GM10847 (cell line): ENCODE data around the gene RPRML.

Source experiments
- POLR2A ChIP-seq: IDR thresholded peaks from 2 replicates; pipeline ENCODE4 v1.6.1; 2011; ENCODE audit not compliant: insufficient read length; ENCODE audit errors: extremely low read depth

Gene RPRML

DNA sequence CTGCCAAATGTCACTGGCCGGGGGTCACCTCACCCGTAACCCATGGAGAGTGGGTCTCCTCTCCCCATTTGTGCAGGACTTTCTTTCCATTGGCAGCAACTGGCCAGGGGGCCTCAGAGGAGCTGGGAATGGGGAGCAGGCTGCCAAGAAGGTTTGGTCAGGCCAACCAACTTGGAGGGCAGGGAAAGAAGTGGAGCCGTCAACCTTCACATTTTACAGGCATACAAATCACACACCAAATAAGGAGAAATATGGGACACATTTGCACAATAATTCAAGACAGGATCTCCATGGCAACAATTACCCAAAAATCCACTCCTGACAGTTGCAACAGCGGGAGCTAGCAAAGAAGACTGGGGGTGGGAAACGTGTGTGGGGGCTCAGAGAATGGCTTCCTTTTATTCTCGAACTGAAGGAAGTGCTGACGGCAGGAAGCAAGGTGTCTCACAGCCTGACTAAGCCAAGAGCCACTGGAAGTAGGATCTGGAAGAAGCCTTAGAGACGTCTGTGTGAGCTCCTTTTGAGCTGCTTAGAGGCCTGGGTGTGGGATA, 20.9 kb downstream of the RPRML start:
- no peak for TF ChIP-seq POLR2A

DNA sequence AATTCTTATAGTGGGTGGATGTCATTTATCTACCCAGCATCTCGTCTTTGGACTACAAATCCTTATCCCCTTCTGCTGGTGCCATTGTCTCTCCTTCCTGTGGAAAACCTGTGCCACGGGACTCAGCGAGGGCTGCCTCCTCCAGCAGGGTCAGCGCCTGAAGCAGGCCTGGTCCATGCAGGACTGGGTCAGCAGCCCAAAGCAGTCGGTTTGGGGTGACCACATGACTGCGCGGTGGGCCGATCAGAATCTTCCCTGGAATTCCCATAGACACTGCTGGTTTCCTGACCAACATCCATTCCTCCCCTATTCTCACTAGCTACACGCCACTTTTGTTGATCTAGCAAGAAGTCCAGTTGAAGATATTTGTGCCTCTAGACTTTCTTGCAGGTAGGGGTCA, 26.9 kb downstream of the RPRML start:
- TF ChIP-seq POLR2A: no peak

DNA sequence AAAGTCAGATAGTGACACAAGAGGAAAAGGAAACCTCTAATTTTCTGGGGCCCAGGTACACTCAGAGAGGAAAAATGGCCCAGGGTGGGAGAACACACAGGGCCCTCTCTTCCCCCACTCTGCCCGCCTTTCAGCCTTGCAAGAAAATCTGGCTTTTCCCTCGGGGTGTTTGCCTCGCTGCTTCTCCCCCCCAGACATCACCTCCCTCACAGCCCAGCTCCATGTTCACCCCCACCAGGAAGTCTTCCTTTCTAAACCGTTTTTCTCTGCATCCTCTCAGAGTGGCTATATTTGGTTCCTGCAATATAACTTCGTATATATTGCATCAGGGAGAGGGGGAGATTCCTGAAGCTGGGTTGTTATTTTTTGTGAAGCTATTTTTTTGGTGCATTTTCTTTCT, 27.3 kb downstream of the RPRML start:
- no peak for TF ChIP-seq POLR2A

- no peak for TF ChIP-seq POLR2A
Measured at GRCh38 chr17:46950997-46951621, 27.9 kb downstream of the RPRML start.

DNA sequence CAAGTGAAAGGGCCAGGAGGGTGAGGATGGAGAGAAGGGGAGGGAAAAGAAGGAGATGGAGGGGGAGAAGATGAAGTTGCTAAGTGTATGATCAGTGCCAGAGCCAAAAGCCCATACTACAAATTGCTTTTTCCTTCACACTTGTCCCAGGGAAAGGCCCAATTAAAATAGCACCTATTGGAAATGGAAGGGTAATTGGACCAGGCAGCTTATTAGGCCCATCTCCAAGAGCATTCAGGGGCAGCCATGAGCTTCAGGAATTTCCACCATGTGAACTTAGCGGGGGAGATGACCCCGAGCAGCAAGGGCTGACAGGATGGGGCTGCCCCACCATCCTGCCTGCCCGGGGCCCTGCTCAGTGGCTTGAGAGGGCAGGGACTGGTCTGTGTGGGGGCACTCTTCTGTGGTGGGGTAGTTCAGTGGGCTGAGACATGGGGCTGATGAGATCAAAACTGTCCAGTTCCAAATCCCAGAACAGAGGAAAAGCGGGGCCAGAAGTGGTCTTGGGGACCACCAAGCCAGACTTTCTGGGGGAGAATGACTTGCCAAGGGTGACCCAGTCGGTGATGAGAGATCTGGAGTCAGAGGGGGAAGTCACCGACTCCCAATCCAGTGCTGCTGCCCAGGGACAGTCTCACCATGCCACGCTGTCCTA, 28.6 kb downstream of the RPRML start:
- no peak for TF ChIP-seq POLR2A

DNA sequence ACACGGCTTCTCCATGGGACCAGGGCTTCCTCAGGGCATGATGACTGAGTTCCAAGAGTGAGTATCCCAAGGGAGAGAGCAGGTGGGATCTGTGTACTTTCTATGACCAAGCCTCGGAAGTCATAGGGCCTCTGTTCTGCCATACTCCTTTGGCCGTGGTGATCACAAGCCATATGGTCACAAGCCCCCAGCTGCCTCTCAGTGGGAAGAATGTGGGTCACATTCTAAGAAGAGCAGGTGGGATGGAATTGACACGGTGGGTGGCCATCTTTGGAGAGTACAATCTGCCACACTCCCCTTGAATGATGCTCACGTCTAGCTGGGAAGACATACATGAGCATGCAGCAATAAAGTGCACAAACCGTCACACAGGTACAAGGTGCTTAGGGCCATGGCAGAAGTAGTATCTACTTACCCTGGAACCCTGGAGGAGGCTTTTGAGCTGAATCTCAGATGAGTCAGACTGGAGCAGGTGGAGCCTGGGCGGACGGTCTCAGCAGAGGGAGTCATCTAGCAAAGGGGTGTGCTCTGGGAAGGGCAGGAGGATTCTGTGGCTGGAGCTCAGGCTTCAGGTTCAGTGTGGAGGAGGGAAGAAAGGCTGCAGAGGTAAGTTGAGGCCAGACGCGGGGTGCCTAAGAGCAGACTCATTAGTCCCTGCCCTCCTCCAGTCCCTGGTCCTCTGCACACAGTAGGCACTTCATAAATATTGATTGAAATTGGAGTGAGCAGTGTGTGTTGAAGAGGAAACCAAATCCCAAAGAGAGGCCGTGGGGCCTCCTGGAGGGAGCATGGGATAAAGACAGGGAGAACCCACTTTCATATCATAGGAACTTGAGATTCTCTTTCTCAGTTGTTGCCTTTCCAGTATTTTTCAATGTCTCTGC, 29.5 kb downstream of the RPRML start:
- no peak for TF ChIP-seq POLR2A

GRCh38 chr17:46948544-46948943, 30.5 kb downstream of the RPRML start:
- TF ChIP-seq POLR2A: no peak

GRCh38 chr17:46947216-46947615, 31.8 kb downstream of the RPRML start:
- TF ChIP-seq POLR2A: no peak

GRCh38 chr17:46944931-46945330, 34.1 kb downstream of the RPRML start:
- TF ChIP-seq POLR2A: no peak

DNA sequence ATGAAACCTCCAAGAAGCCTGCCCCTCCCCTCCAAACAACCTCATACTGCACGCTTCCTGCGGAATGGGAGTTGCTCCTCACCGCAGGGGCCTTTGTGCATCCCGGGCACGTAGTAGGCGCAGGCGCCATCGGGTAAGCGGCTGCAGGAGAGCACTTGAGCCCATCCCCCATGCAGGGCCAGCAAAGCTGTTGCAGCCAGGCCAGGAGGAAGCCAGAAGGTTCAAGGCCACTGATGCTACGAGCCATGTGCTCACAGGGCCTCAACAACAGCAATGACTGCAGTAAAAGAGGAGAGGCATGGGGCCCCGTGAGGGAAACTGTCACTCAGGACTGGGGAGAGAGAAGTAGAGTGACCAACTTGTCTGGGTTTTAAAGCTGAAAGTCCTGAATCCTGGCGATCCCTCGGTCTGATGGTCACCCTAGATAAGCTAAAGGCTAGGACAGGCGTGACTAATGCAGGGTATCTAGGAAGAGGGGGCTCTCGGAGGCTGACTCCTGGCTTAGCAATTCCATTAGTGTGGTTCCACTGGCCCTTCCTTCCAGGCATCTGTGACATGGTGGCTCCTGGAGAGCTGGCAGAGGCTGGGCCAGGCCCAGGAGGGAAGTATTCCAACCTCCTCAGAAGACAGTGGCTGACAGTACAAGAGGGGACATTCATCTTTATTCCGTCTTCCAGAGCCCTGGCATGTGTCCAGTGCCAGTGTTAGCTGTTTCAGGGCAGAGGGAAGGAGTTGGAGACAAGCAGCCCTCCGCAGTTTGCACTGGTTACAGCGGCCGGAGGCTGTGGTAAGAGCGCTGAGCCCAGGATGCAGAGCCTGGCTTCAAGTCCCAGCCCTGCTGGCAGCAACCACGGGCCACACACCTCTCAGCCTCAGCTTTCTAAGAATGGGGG, 35.3 kb downstream of the RPRML start:
- TF ChIP-seq POLR2A: no peak

- no peak for TF ChIP-seq POLR2A
Measured at GRCh38 chr17:46943218-46943500, 35.9 kb downstream of the RPRML start.

- no peak for TF ChIP-seq POLR2A
Measured at GRCh38 chr17:46942441-46943217, 36.4 kb downstream of the RPRML start.

DNA sequence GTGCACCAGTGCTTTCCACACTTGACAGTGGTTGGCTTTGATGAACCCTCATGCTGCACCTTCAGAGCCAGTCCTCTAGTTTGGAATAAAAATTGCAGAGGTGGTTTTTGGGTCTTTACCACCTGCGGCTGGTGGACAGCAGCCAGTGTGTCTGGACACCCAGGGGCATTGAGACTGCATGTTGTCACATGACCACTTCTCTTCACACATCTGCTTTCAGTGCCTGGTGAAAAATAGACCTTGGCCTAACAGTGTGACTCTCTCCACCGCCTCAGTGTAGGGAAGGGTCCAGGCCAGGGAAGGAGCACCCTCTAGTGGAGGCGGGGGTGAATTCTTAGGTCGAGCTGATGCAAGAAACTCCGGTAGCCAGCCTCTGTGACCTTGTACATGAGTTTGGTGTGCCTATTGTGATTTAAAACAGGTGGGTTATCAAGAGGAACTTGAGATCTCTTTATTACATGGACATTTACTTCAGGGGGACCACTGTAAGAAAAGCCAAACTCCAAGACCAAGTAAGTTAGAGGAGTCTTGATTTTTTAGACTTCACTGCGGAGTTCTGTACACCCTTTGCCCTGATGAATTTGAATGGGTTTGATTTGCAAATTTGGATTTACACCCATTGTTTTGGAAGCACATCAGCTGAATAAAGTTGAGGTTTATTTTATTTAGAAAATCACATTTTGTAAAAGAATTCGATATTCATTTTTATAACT, 38.2 kb downstream of the RPRML start:
- TF ChIP-seq POLR2A: no peak
